Gastrocnemius medialis (tissue), 4 donors: ENCODE measurements around the gene PRIMPOL.

Experiments used
- POLR2A ChIP-seq, 2 donors: fragments of 450-650 bp; IDR thresholded peaks; one replicate each; pipeline ENCODE4 v1.6.1; 2017; ENCODE audit warnings: antibody characterized with exemption in 2 of 2, mild to moderate bottlenecking in 2 of 2, moderate library complexity in 2 of 2
- TF ChIP-seq, protein P1 (sequence below), 5 experiments: fragments of 450-650 bp in 3 of 5; fragments of 200-600 bp in 2 of 5; sonication (generic) in 2 of 5; IDR thresholded peaks in 4 of 5; conservative IDR thresholded peaks in 1 of 5; 1 replicate in 4 of 5; 2 replicates in 1 of 5; pipeline ENCODE4 v1.5.1; 2016 to 2019; ENCODE audit warnings: antibody characterized with exemption in 5 of 5, mild to moderate bottlenecking in 3 of 5, moderate library complexity in 3 of 5

GRCh38 chr4:184636897-184637296, 12.6 kb upstream of the PRIMPOL start:
- TF ChIP-seq, protein P1, sequence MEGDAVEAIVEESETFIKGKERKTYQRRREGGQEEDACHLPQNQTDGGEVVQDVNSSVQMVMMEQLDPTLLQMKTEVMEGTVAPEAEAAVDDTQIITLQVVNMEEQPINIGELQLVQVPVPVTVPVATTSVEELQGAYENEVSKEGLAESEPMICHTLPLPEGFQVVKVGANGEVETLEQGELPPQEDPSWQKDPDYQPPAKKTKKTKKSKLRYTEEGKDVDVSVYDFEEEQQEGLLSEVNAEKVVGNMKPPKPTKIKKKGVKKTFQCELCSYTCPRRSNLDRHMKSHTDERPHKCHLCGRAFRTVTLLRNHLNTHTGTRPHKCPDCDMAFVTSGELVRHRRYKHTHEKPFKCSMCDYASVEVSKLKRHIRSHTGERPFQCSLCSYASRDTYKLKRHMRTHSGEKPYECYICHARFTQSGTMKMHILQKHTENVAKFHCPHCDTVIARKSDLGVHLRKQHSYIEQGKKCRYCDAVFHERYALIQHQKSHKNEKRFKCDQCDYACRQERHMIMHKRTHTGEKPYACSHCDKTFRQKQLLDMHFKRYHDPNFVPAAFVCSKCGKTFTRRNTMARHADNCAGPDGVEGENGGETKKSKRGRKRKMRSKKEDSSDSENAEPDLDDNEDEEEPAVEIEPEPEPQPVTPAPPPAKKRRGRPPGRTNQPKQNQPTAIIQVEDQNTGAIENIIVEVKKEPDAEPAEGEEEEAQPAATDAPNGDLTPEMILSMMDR (IDR thresholded peaks at IDR 0.05 in 4 of 5, conservative IDR thresholded peaks at IDR 0.05 in 1 of 5), result no peak
- no peak for TF ChIP-seq POLR2A (IDR thresholded peaks at IDR 0.05)
